Measurements from ENCODE around the gene SPRYD4.

The SPRYD4 gene

GRCh38 chr12:56448860-56449621 is 19.3 kb upstream of the SPRYD4 start, which contains the start of gene TIMELESS:
Gene TIMELESS, minus strand, starts transcription at chr12:56449426. Its CDS starts 15,256 bp downstream, at chr12:56434170.
- peak; percentile 97 for FAIRE-seq
- DNase-seq (ENCODE audit: insufficient read length, low spot score), result peak; percentile 88
- TF ChIP-seq TAF1 (IDR thresholded peaks at IDR 0.05; ENCODE audit: low read depth, low read length) (peak; percentile 40; the same call in 1 of the 2 replicates), POLR2AphosphoS5 (IDR thresholded peaks at IDR 0.05; ENCODE audit: low read depth, low read length) (peak; percentile 65; the same call in 1 of the 2 replicates), PAX5 (IDR thresholded peaks at IDR 0.05; ENCODE audit: insufficient read depth, low read length, severe bottlenecking) (no peak), SPI1 (IDR thresholded peaks at IDR 0.05; ENCODE audit: low read depth, low read length) (peak; percentile 75), POU2F2 (IDR thresholded peaks at IDR 0.05; ENCODE audit: low read depth, low read length) (0 out of 2 replicates have a peak, but pooled peaks have one; percentile 27), POLR2A (IDR thresholded peaks at IDR 0.05; ENCODE audit: low read depth, low read length) (peak; percentile 69; the same call in 1 of the 2 replicates)

GRCh38 chr12:56449622-56449984 is 18.8 kb upstream of the SPRYD4 start:
- DNase-seq (ENCODE audit: insufficient read length, low spot score) (no peak), FAIRE-seq (no peak)
- TF ChIP-seq PAX5 (IDR thresholded peaks at IDR 0.05; ENCODE audit: insufficient read depth, low read length, severe bottlenecking) (no peak), POLR2A (IDR thresholded peaks at IDR 0.05; ENCODE audit: low read depth, low read length) (no peak), POU2F2 (IDR thresholded peaks at IDR 0.05; ENCODE audit: low read depth, low read length) (no peak), SPI1 (IDR thresholded peaks at IDR 0.05; ENCODE audit: low read depth, low read length) (no peak), TAF1 (IDR thresholded peaks at IDR 0.05; ENCODE audit: low read depth, low read length) (no peak), POLR2AphosphoS5 (IDR thresholded peaks at IDR 0.05; ENCODE audit: low read depth, low read length) (no peak)

DNA sequence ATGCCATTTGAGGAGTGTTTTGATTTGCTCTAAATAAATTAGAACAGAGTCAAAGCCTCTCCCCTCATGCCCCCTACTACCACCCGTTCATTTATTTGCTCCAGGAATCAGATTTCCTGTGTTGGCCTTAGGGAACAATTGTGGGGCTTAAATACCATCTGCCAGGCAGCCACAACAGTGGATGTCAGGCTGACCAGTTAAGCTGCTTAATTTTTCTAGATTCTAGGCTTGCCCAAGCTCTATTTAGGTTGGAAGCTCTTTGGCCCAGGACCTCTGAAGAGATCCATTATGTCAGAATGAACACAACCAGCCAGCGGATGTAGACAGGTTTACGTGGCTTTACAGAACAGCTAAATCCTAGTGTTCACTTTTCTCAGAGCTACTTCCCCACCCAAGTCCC is 18.1 kb upstream of the SPRYD4 start:
- TF ChIP-seq POLR2AphosphoS5 (IDR thresholded peaks at IDR 0.05; ENCODE audit: low read depth, low read length) (no peak), POU2F2 (IDR thresholded peaks at IDR 0.05; ENCODE audit: low read depth, low read length) (no peak), SPI1 (IDR thresholded peaks at IDR 0.05; ENCODE audit: low read depth, low read length) (no peak)
- DNase-seq (ENCODE audit: insufficient read length, low spot score) (no peak), FAIRE-seq (no peak)

DNA sequence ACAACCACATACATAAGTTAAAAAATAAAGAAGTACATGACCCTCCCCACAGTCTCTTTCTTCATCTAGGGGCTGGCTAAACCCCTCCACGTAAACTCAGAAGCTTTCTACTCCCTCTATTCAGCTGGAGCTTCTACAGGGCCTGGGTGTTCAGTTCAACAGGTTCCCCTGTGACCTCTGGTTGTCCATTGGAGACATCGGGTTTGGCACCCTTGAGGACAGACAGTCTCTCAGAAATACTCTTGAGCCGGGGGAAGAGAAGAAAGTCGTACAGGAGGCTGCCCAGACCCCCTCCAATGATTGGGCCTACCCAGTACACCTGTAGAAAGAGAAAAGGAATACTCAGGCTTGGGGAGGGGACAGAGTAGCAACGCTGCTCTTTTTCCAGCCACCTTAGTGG is 17.2 kb upstream of the SPRYD4 start:
- DNase-seq (ENCODE audit: insufficient read length, low spot score) (no peak), FAIRE-seq (no peak)
- no peak for TF ChIP-seq POLR2AphosphoS5 (IDR thresholded peaks at IDR 0.05; ENCODE audit: low read depth, low read length)
- no peak for TF ChIP-seq POU2F2 (IDR thresholded peaks at IDR 0.05; ENCODE audit: low read depth, low read length)
- TF ChIP-seq TAF1 (IDR thresholded peaks at IDR 0.05; ENCODE audit: low read depth, low read length), result no peak
- TF ChIP-seq SPI1 (IDR thresholded peaks at IDR 0.05; ENCODE audit: low read depth, low read length), result no peak
- no peak for TF ChIP-seq POLR2A (IDR thresholded peaks at IDR 0.05; ENCODE audit: low read depth, low read length)
- TF ChIP-seq PAX5 (IDR thresholded peaks at IDR 0.05; ENCODE audit: insufficient read depth, low read length, severe bottlenecking), result no peak

DNA sequence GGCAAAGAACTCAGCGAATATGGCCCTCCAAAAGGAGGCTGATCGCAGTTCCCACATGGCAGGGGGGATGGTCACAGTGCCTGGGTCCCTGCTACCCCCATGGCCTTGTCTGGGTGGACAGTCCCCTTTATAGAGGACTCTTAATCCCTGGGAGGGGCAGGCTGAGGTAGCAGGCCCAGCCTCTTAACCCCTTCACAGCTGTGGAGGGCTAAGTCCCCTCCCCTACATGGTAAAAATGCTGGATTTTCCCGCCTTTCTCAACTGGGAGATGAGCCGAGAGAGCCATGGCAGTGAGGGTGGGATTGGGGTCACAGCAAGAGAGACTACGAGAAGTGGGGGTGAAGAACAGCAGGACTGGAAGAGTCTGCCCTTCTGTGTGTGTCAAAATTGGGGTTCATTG is 13.8 kb upstream of the SPRYD4 start, which contains the start of gene MIP:
Gene MIP (minus strand): TSS at position 101 of the 400 bp plus-strand sequence. CDS start 44 bp downstream, at position 57.
- TF ChIP-seq POU2F2 (IDR thresholded peaks at IDR 0.05; ENCODE audit: low read depth, low read length) (no peak), PAX5 (IDR thresholded peaks at IDR 0.05; ENCODE audit: insufficient read depth, low read length, severe bottlenecking) (no peak), SPI1 (IDR thresholded peaks at IDR 0.05; ENCODE audit: low read depth, low read length) (no peak), POLR2A (IDR thresholded peaks at IDR 0.05; ENCODE audit: low read depth, low read length) (no peak), POLR2AphosphoS5 (IDR thresholded peaks at IDR 0.05; ENCODE audit: low read depth, low read length) (no peak), TAF1 (IDR thresholded peaks at IDR 0.05; ENCODE audit: low read depth, low read length) (no peak)
- DNase-seq (ENCODE audit: insufficient read length, low spot score) (no peak), FAIRE-seq (no peak)

DNA sequence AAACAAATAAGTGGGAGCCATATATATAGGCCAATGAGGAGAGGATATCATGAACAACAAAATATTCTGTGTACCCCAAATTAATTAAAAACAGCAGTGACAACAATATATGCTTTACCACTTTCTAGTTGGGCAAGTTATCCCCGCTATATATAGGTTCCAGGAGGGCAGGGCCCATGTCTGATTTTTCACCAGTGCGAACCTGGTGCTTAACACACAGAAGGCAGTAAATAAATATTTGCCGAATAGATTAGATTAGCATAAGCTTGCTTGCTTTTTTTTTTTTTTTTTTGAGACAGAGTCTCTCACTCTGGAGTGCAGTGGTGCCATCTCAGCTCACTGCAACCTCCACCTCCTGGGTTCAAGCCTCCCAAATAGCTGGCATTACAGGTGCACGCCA is 10.6 kb upstream of the SPRYD4 start:
- no peak for TF ChIP-seq POLR2A (IDR thresholded peaks at IDR 0.05; ENCODE audit: low read depth, low read length)
- no peak for TF ChIP-seq PAX5 (IDR thresholded peaks at IDR 0.05; ENCODE audit: insufficient read depth, low read length, severe bottlenecking)
- no peak for DNase-seq (ENCODE audit: insufficient read length, low spot score)

DNA sequence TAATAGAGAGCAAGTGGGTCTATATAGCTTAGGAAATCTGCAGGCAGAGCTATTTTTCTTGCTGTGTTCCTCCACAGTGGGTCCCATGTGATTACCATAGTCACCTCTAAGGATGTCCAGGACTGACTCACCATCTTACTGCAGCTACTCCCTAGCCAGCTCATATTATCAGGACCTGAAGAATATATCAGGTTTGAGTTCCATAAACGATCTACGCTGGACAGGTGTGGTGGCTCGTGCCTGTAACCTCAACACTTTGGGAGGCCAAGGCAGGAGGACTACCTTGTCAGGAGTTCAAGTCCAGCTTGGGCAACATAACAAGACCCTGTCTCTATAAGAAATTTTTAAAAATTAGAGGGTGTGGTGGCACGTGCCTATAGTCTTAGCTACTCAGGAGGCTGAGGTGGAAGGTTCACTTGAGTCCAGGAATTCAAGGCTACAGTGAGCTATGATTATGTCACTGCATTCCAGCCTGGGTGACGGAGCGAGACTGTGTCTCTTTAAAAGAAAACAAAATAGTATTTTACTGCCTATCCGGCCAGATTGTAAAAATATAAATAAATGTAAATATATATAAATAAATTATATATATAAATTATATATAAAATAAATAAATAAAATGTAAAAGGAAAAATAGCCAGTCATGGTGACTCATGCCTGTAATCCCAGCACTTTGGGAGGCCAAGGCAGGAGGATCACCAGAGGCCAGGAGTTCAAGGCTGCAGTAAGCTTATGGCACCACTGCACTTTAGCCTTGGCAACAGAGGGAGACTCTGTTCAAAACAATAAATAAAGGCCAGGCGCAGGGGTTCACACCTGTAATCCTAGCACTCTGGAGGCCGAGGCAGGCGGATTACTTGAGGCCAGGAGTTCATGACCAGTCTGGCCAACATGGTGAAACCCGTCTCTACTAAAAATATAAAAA is 6.9 kb upstream of the SPRYD4 start:
- DNase-seq (ENCODE audit: insufficient read length, low spot score) (no peak), FAIRE-seq (no peak)
- TF ChIP-seq POU2F2 (IDR thresholded peaks at IDR 0.05; ENCODE audit: low read depth, low read length), result no peak
- no peak for TF ChIP-seq SPI1 (IDR thresholded peaks at IDR 0.05; ENCODE audit: low read depth, low read length)
- no peak for TF ChIP-seq TAF1 (IDR thresholded peaks at IDR 0.05; ENCODE audit: low read depth, low read length)
- no peak for TF ChIP-seq POLR2A (IDR thresholded peaks at IDR 0.05; ENCODE audit: low read depth, low read length)
- no peak for TF ChIP-seq PAX5 (IDR thresholded peaks at IDR 0.05; ENCODE audit: insufficient read depth, low read length, severe bottlenecking)
- no peak for TF ChIP-seq POLR2AphosphoS5 (IDR thresholded peaks at IDR 0.05; ENCODE audit: low read depth, low read length)

More for the DNA sequence above, 10.6 kb upstream of the SPRYD4 start:
- no peak for FAIRE-seq

GRCh38 chr12:56462565-56462964 is 5.8 kb upstream of the SPRYD4 start:
- no peak for FAIRE-seq
- no peak for TF ChIP-seq POLR2A (IDR thresholded peaks at IDR 0.05; ENCODE audit: low read depth, low read length)
- no peak for DNase-seq (ENCODE audit: insufficient read length, low spot score)

GRCh38 chr12:56469007-56469930 is 891 bp downstream of the SPRYD4 start:
- no peak for FAIRE-seq
- no peak for TF ChIP-seq POU2F2 (IDR thresholded peaks at IDR 0.05; ENCODE audit: low read depth, low read length)
- TF ChIP-seq POLR2AphosphoS5 (IDR thresholded peaks at IDR 0.05; ENCODE audit: low read depth, low read length), result no peak
- TF ChIP-seq SPI1 (IDR thresholded peaks at IDR 0.05; ENCODE audit: low read depth, low read length), result no peak
- no peak for TF ChIP-seq POLR2A (IDR thresholded peaks at IDR 0.05; ENCODE audit: low read depth, low read length)
- TF ChIP-seq TAF1 (IDR thresholded peaks at IDR 0.05; ENCODE audit: low read depth, low read length), result no peak
- TF ChIP-seq PAX5 (IDR thresholded peaks at IDR 0.05; ENCODE audit: insufficient read depth, low read length, severe bottlenecking), result no peak
- no peak for DNase-seq (ENCODE audit: insufficient read length, low spot score)
